GM18520 (cell line): ENCODE results near the gene DMD.

Source experiments
- ATAC-seq: cut with Tn5 transposase; IDR thresholded peaks from one replicate; pipeline ENCODE4 v1.9.1; 2021; ENCODE audit not compliant: unreplicated experiment

Gene DMD

GRCh38 chrX:31098079-31098478 lies 2113.3 kb downstream of the DMD start:
- no peak for ATAC-seq

GRCh38 chrX:31093639-31093975 lies 2117.7 kb downstream of the DMD start:
- peak; percentile 14 for ATAC-seq

GRCh38 chrX:31092970-31093638 lies 2118.2 kb downstream of the DMD start:
- peak; percentile 47 for ATAC-seq

- ATAC-seq = no peak
Observed at GRCh38 chrX:31092476-31092875, 2118.9 kb downstream of the DMD start.

GRCh38 chrX:31091819-31092218 lies 2119.5 kb downstream of the DMD start:
- no peak for ATAC-seq

GRCh38 chrX:31074522-31074921 lies 2136.8 kb downstream of the DMD start:
- ATAC-seq = no peak

- no peak for ATAC-seq
Observed at GRCh38 chrX:31071725-31072124, 2139.6 kb downstream of the DMD start, which contains the start of gene FTHL17. TSS of gene FTHL17 (minus strand) at chrX:31072041. CDS start at chrX:31071953, 88 bp downstream.

- ATAC-seq = no peak
Observed at GRCh38 chrX:31071262-31071661, 2140.1 kb downstream of the DMD start.

- peak; percentile 77 for ATAC-seq
Observed at GRCh38 chrX:31070057-31070468, 2141.3 kb downstream of the DMD start.
